Subcutaneous adipose tissue (tissue), 4 donors: ENCODE data around the gene SSTR3. TPM values are rescaled to one million over a fixed set of nuclear protein-coding genes. Genes with fewer than 3 reads are reported as not detected.

Source experiments
- total RNA-seq, 4 donors: library from RNA; depleted of rRNA; stranded (reverse); fragments of >200 nt; gene quantifications; one replicate each; pipeline ENCODE4 v1.1.0, GENCODE V29; 2016
- TF ChIP-seq, protein P1 (sequence below): fragments of 450-650 bp; IDR thresholded peaks from one replicate; pipeline ENCODE4 v1.5.1; 2016; ENCODE audit warnings: low read depth, mild to moderate bottlenecking, control low read depth, antibody characterized with exemption, moderate library complexity

The SSTR3 gene
- total RNA-seq, 4 donors from 2014 or later: not detected

DNA sequence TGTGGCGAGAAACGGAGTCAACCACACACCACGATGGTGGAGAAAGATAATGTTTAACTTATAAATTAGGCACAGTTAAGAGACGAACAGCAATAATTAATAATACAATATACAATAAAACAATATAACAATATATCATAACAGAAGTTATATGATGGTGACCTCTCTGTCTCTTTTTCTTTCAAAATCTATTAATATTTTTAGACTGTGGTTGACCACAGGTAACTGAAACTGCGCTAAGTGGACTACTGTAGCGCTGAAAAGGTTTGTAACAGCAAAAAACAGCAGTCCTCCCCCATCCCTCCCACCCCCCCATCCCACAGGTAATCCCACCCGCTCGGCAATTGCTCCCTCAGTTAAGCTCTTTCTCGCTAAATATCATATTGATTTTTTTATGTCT is 3.6 kb upstream of the SSTR3 start:
- TF ChIP-seq, protein P1, sequence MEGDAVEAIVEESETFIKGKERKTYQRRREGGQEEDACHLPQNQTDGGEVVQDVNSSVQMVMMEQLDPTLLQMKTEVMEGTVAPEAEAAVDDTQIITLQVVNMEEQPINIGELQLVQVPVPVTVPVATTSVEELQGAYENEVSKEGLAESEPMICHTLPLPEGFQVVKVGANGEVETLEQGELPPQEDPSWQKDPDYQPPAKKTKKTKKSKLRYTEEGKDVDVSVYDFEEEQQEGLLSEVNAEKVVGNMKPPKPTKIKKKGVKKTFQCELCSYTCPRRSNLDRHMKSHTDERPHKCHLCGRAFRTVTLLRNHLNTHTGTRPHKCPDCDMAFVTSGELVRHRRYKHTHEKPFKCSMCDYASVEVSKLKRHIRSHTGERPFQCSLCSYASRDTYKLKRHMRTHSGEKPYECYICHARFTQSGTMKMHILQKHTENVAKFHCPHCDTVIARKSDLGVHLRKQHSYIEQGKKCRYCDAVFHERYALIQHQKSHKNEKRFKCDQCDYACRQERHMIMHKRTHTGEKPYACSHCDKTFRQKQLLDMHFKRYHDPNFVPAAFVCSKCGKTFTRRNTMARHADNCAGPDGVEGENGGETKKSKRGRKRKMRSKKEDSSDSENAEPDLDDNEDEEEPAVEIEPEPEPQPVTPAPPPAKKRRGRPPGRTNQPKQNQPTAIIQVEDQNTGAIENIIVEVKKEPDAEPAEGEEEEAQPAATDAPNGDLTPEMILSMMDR: no peak

DNA sequence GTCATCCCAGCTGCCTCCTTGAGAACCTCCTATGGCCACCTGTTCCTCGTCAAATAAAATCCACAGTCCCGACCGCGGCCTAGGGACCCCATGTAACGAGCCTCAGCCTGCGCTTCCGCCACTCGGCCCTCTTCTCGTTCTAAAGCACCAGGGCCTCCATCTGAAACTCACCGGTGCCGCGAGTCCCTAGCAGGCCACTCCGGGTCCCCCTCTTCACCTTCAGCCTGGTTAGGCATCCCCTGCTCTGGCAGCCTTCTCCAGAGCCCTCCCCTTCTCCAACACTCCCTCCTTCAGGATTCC is 2.4 kb upstream of the SSTR3 start:
- TF ChIP-seq, protein P1: no peak

DNA sequence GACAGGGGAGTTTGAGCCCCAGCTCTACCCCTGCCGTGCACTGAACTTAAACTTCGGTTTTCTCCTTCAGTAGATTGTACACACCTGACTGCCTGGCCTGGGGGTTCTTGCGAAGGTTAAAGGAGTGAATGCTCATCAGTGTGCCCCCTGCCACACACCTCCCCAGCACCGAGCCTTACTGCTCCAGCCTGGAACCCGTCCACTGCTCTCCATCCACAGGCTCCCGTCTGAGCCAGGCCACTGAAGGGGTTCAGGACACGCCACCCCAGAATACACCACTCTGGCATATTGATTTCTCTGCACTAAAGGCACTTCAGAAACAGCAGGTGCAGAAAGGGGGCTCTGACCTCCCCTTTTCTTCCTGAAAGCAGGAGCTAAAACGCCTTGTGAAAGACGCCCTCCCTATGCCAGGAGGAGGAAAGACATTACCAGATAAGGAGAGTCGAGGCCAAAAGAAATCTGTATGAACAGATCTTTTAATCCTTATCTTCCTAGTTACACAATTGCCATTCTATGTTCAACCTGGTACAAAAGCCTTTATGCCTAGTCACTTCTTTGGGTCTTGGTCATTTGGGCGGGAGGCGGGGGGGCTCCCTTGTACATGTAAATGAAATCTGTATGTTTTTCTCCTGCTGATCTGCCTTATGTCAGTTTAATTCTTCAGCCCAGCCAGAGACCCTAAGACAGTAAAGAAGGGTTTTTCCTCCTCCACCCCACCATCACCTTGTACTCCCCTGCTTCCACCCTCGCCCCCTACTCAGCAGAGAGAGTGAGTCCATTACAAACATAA is 1.9 kb upstream of the SSTR3 start:
- TF ChIP-seq, protein P1: no peak

DNA sequence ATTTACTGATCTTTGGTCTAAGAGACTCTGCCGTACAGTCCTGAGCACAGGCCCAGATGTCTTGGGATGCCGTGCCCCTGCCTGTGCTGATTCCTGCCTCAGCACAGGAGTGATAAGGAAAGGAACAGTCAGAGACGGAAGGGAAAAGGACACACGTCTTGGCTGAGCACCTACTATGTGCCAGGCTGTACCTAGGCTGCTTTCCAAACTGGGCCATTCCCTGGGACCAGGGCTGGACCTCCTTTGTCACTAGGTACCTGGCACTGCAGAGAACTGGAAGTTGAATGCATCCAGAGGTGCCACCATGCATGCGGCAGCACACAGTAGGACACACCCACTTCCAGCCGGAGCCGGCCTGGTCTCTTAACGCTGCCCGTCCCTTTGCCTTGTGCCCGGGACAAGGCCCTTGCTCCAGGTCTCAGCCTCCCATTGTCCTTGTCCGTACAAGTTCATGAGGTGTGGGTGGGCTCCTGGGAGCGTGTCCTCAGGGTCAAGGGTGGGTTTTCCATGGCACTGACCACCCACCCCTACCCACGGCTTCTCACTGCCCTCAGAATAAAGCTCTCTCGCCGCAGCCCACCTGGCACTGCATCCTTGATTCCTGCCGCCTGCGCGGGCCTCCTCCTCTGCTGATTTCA is 1.1 kb upstream of the SSTR3 start:
- TF ChIP-seq, protein P1: no peak

DNA sequence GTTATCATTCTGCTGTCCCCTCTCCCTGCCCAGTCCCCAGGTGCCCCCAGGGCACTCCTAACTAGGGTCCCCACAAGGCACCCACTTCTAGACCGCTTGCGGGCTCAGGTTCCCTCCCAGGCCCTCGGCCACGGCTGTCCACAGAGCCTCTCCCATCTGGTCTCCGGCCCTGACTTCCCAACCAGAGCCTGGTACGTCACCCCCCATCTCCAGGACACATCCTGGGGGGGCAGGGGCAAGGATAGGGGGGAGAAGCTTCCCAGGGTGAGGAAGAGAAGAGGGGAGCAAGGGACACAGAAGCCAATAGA is 457 bp downstream of the SSTR3 start:
- TF ChIP-seq, protein P1: no peak

DNA sequence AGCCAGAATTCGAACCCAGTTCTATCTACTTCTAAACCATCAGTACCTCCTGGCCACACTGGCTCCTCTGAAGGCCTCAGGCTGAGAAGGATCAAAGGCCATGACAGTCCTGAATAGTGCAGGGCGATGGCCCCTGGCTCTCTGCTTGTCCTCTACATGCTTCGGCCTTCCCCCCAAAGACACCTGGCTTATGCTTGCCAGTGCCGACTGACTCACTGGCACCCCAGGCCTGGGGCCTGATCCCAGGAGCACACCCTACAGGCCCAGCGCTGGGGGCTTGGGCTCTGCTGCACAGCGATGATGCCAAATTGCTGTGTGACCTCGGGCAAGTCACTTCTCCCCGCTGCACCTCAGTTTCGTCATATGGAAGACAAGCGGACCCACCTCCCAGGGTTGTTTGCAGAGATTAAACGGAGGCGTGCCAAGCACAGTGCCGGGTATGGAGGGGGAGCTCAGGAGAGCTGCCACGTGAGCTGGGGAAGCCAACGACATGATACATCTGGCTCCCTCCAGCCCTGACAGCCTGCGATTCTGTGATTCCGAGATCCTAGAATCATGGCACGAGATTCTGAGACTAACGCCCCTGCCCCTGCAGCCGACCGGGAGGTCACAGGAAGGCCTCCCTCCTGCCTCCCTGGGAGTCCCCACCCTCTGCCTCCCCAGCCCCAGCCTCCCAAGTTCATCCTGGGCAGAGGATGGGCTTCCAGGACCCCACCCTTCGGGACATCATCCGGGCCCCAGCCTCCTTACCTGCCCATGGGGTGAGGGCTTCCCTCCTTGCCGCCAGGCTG is 1.0 kb downstream of the SSTR3 start:
- TF ChIP-seq, protein P1: no peak
